PC-9 (cell line): Measurements from ENCODE around the gene PLA2G4A. TPM values are rescaled to one million over a fixed set of nuclear protein-coding genes. Genes with fewer than 3 reads are reported as not detected.
A peak's percentile ranks its signal among the peaks of the same experiment; 100 is the strongest.

Experiments
- BruUV-seq: library from RNA; stranded (reverse); fragments of 400-500 nt; replicated peaks from 2 replicates; lab custom pipeline; 2021; lab: Mats Ljungman, UMichigan
- CTCF ChIA-PET: fragments of 300-600 bp; sonication (Branson Sonifier 250); formaldehyde crosslinking; loops from one replicate; lab custom pipeline; 2022; ENCODE audit warnings: antibody characterized with exemption; lab: Charles Lee
- POLR2A ChIA-PET: fragments of 300-600 bp; sonication (Branson Sonifier 250); formaldehyde crosslinking; loops from one replicate; lab custom pipeline; 2022; ENCODE audit warnings: antibody characterized with exemption; ENCODE audit not compliant: unreplicated experiment; lab: Charles Lee
- DNase-seq, 2 experiments: peaks; one replicate each; pipeline versions ENCODE4 v3.0.0 to v3.0.0-alpha.2; 2015 to 2022; ENCODE audit warnings: mixed read lengths in 1 of 2
- H2AFZ ChIP-seq: fragments of 200-600 bp; sonication (generic); 2 replicates; pipeline ENCODE4 v1.8.1; 2017; ENCODE audit warnings: antibody characterized with exemption
- H3F3A ChIP-seq: fragments of 200-600 bp; sonication (generic); 2 replicates; pipeline ENCODE4 v1.8.1; 2017; ENCODE audit warnings: antibody characterized with exemption, mild to moderate bottlenecking, low read depth; ENCODE audit not compliant: insufficient read depth
- H3K27ac ChIP-seq: fragments of 200-600 bp; sonication (generic); 2 replicates; pipeline ENCODE4 v1.6.1; 2016; ENCODE audit warnings: mixed run types
- H3K27me3 ChIP-seq: fragments of 200-600 bp; sonication (generic); 2 replicates; pipeline ENCODE4 v1.6.1; 2016; ENCODE audit warnings: low read depth, mixed run types; ENCODE audit not compliant: insufficient read depth
- H3K36me3 ChIP-seq: fragments of 200-600 bp; sonication (generic); 2 replicates; pipeline ENCODE4 v1.6.1; 2016; ENCODE audit warnings: low read depth, mixed run types
- H3K4me1 ChIP-seq: fragments of 200-600 bp; sonication (generic); replicated peaks from 2 replicates; pipeline ENCODE4 v1.6.1; 2016; ENCODE audit warnings: mixed run types; ENCODE audit not compliant: insufficient read depth
- H3K4me2 ChIP-seq: fragments of 200-600 bp; sonication (generic); 2 replicates; pipeline ENCODE4 v1.6.1; 2017; ENCODE audit warnings: mixed run types
- H3K4me3 ChIP-seq: fragments of 200-600 bp; sonication (generic); 2 replicates; pipeline ENCODE4 v1.6.1; 2016; ENCODE audit warnings: mixed run types
- H3K79me2 ChIP-seq: fragments of 200-600 bp; sonication (generic); 2 replicates; pipeline ENCODE4 v1.6.1; 2017; ENCODE audit warnings: low read depth, mixed run types
- H3K9me2 ChIP-seq: fragments of 200-600 bp; sonication (generic); 2 replicates; pipeline ENCODE4 v1.8.1; 2017; ENCODE audit warnings: mild to moderate bottlenecking; ENCODE audit not compliant: insufficient read depth
- H3K9me3 ChIP-seq: fragments of 200-600 bp; sonication (generic); 2 replicates; pipeline ENCODE4 v1.8.1; 2016; ENCODE audit warnings: low read depth; ENCODE audit not compliant: insufficient read depth
- H4K20me1 ChIP-seq: fragments of 200-600 bp; sonication (generic); 2 replicates; pipeline ENCODE4 v1.8.1; 2017; ENCODE audit not compliant: insufficient read depth
- EZH2 ChIP-seq: fragments of 200-600 bp; sonication (generic); IDR thresholded peaks from 2 replicates; pipeline ENCODE4 v1.8.0; 2017; ENCODE audit warnings: antibody characterized with exemption, low read depth
- intact Hi-C: fragments of 100-400 bp; cut with micrococcal nuclease; formaldehyde crosslinking; loops from one replicate; pipeline ENCODE4 v1.10.0; 2022; ENCODE audit not compliant: unreplicated experiment
- total RNA-seq: library from RNA; stranded (reverse); gene quantifications from 2 replicates; pipeline ENCODE4 v1.2.3, GENCODE V29; 2021
- TF ChIP-seq, protein P1 (sequence below): fragments of 200-600 bp; sonication (generic); conservative IDR thresholded peaks from 2 replicates; pipeline ENCODE4 v1.6.1; 2017; ENCODE audit warnings: mixed run types, antibody characterized with exemption, mild to moderate bottlenecking, moderate library complexity

PLA2G4A gene
- total RNA-seq, 1 experiment from 2014 or later = 3.3 TPM

DNA sequence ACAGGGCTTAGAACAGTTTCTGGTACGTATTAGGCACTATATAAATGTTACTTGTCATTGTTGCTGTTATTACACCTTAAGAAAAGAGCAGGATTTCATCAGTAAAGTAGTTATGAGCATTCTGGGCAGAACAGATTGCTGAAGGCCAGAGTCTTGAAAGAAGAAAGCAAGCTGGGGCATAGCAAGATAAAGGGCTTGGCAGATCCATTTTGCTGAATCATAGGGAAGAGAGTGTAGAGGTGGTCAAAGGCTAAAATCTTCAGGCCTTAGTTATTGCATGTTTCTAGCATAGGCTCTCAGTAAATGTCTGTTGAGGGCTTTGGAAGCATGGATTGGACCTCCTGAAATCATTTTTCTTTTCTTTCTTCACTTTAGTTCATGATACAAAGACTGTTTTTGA, 67.5 kb downstream of the PLA2G4A start:
- Histone ChIP-seq H2AFZ (peak overlapping the region; percentile 28; the same call in 1 of the 2 replicates), H3K27ac (no peak overlapping the region), H4K20me1 (no peaks in the 10 kb centered on the region), H3K4me1 (no peaks in the 10 kb centered on the region), H3F3A (no peaks in the 10 kb centered on the region), H3K4me2 (no peak overlapping the region), H3K79me2 (no peaks in the 10 kb centered on the region), H3K4me3 (no peak overlapping the region), H3K9me3 (no peaks in the 10 kb centered on the region; the same call in 1 of the 2 replicates), H3K27me3 (no peaks in the 10 kb centered on the region), H3K36me3 (no peaks in the 10 kb centered on the region), H3K9me2 (no peaks in the 10 kb centered on the region)
- intact Hi-C loops = no loop called here
- ChIA-PET POLR2A (no interaction called here), CTCF (no interaction called here)
- no peak for DNase-seq
- no TSS peak for BruUV-seq
- TF ChIP-seq EZH2 = no peak
- TF ChIP-seq, protein P1, sequence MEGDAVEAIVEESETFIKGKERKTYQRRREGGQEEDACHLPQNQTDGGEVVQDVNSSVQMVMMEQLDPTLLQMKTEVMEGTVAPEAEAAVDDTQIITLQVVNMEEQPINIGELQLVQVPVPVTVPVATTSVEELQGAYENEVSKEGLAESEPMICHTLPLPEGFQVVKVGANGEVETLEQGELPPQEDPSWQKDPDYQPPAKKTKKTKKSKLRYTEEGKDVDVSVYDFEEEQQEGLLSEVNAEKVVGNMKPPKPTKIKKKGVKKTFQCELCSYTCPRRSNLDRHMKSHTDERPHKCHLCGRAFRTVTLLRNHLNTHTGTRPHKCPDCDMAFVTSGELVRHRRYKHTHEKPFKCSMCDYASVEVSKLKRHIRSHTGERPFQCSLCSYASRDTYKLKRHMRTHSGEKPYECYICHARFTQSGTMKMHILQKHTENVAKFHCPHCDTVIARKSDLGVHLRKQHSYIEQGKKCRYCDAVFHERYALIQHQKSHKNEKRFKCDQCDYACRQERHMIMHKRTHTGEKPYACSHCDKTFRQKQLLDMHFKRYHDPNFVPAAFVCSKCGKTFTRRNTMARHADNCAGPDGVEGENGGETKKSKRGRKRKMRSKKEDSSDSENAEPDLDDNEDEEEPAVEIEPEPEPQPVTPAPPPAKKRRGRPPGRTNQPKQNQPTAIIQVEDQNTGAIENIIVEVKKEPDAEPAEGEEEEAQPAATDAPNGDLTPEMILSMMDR = no peak

DNA sequence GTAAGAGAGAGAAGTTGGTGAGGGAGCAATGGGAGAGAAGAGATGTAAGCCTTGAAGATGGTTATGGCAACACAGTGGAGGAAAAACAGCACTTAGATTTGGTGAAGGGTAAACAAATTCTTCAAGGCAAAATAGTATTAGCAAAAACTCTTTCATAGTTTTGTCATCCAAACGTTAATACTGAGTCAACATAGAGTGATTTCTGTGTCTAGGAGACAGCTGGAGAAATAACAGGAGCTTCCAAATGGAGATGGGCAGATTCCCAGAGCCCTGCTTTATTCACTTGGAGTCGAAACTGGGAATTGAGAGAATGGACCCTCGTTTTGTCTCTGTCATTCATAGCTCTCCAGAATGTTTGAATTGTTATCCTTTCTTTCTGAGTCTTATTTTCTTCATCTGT, 68.3 kb downstream of the PLA2G4A start:
- POLR2A ChIA-PET = no interaction called here
- Histone ChIP-seq H3K27ac (no peak overlapping the region), H3K4me3 (no peak overlapping the region), H3F3A (no peaks in the 10 kb centered on the region), H3K9me2 (no peaks in the 10 kb centered on the region), H3K4me2 (no peak overlapping the region), H4K20me1 (no peaks in the 10 kb centered on the region), H3K79me2 (no peaks in the 10 kb centered on the region), H3K9me3 (no peaks in the 10 kb centered on the region; the same call in 1 of the 2 replicates), H3K4me1 (no peaks in the 10 kb centered on the region), H3K27me3 (no peaks in the 10 kb centered on the region), H2AFZ (no peak overlapping the region), H3K36me3 (no peaks in the 10 kb centered on the region)
- intact Hi-C loops = no loop called here
- no peak for TF ChIP-seq EZH2
- TF ChIP-seq, protein P1 = no peak
- CTCF ChIA-PET = no interaction called here
- BruUV-seq = no TSS peak
- no peak for DNase-seq

DNA sequence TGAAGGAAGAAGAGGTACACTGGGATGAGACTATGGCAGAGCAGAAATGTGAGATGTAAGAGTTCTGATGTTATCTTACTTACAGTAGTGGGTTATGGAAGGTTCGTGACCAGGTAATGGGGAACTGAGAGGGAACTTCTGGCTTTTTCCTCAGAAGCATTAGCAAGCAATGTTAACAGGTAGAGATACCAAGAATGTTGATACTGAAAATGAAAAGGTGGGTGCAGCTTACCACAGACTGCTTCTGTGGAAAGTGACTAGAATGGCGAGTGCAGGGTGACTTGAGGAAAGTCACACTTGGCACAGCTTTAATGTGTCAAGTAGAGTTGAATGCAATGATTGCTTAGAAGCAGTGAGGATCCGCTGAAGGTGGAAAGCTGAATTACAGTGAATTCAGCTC, 70.8 kb downstream of the PLA2G4A start:
- no peak overlapping the region for H3K4me3 ChIP-seq
- H3K9me2 ChIP-seq = no peaks in the 10 kb centered on the region
- H3K27me3 ChIP-seq = no peaks in the 10 kb centered on the region
- no peak for DNase-seq
- H2AFZ ChIP-seq = no peak overlapping the region
- no peaks in the 10 kb centered on the region for H3K79me2 ChIP-seq
- H3K27ac ChIP-seq = no peak overlapping the region
- no peaks in the 10 kb centered on the region for H4K20me1 ChIP-seq
- H3F3A ChIP-seq = no peaks in the 10 kb centered on the region
- no peaks in the 10 kb centered on the region for H3K4me1 ChIP-seq
- H3K36me3 ChIP-seq = no peaks in the 10 kb centered on the region
- POLR2A ChIA-PET = no interaction called here
- intact Hi-C loops = no loop called here
- CTCF ChIA-PET = no interaction called here
- H3K4me2 ChIP-seq = no peak overlapping the region
- no TSS peak for BruUV-seq
- H3K9me3 ChIP-seq = no peaks in the 10 kb centered on the region; the same call in 1 of the 2 replicates
- TF ChIP-seq, protein P1 = no peak
- no peak for TF ChIP-seq EZH2
